Fibroblast of lung (primary cell): ENCODE data around the gene MIOX. TPM values are rescaled to one million over a fixed set of nuclear protein-coding genes. Genes with fewer than 3 reads are reported as not detected.

Source experiments
- DNase-seq, 2 donors: peaks; one replicate each; pipeline versions ENCODE4 v3.0.0 to v3.0.0-alpha.2; 2010; ENCODE audit warnings: low read depth in 2 of 2
- H2AFZ ChIP-seq: 2 replicates; pipeline ENCODE4 v1.5.1; 2012; ENCODE audit warnings: low read length, control low read depth, inconsistent platforms
- H3K27ac ChIP-seq: 2 replicates; pipeline ENCODE4 v1.5.1; 2011; ENCODE audit warnings: low read length, control low read depth; ENCODE audit not compliant: insufficient read depth
- H3K27me3 ChIP-seq: 2 replicates; pipeline ENCODE4 v1.5.1; 2011; ENCODE audit warnings: mild to moderate bottlenecking, low read length; ENCODE audit not compliant: control insufficient read depth, insufficient read depth
- H3K36me3 ChIP-seq: 2 replicates; pipeline ENCODE4 v1.5.1; 2011; ENCODE audit warnings: low read length; ENCODE audit not compliant: control insufficient read depth, insufficient read depth
- H3K4me1 ChIP-seq: 2 replicates; pipeline ENCODE4 v1.5.1; 2011; ENCODE audit warnings: low read length; ENCODE audit not compliant: control insufficient read depth, insufficient read depth; ENCODE audit errors: extremely low read depth
- H3K4me2 ChIP-seq: 2 replicates; pipeline ENCODE4 v1.5.1; 2011; ENCODE audit warnings: low read length, control low read depth; ENCODE audit not compliant: insufficient read depth; ENCODE audit errors: extremely low read depth
- H3K4me3 ChIP-seq, 4 experiments: fragments of 200-600 bp in 1 of 4; sonication (generic) in 1 of 4; replicated peaks in 1 of 4; 2 replicates each; pipeline ENCODE4 v1.5.1; 2011 to 2016; ENCODE audit warnings: low read length in 4 of 4, low read depth in 3 of 4, mild to moderate bottlenecking in 3 of 4, control low read depth in 2 of 4, inconsistent platforms in 1 of 4, mixed read lengths in 1 of 4; ENCODE audit not compliant: insufficient read depth in 1 of 4; ENCODE audit errors: control extremely low read depth in 1 of 4
- H3K79me2 ChIP-seq: 2 replicates; pipeline ENCODE4 v1.5.1; 2012; ENCODE audit warnings: mild to moderate bottlenecking, low read length, inconsistent platforms; ENCODE audit not compliant: control insufficient read depth, insufficient read depth
- H3K9ac ChIP-seq: 2 replicates; pipeline ENCODE4 v1.5.1; 2011; ENCODE audit warnings: mild to moderate bottlenecking, low read length, control low read depth; ENCODE audit not compliant: insufficient read depth
- H3K9me3 ChIP-seq: 2 replicates; pipeline ENCODE4 v1.5.1; 2012; ENCODE audit warnings: low read depth, low read length; ENCODE audit not compliant: control insufficient read depth, insufficient read depth
- H4K20me1 ChIP-seq: 2 replicates; pipeline ENCODE4 v1.5.1; 2011; ENCODE audit warnings: low read length; ENCODE audit not compliant: control insufficient read depth, insufficient read depth; ENCODE audit errors: extremely low read depth
- EZH2 ChIP-seq: IDR thresholded peaks from 2 replicates; pipeline ENCODE4 v1.5.1; 2012; ENCODE audit warnings: low read length, control low read depth, mild to moderate bottlenecking; ENCODE audit errors: missing control alignments
- polyA plus RNA-seq, 2 donors: library from polyadenylated mRNA; depleted of rRNA in 1 of 2; stranded (reverse) in 1 of 2; unstranded in 1 of 2; fragments of >200 nt; gene quantifications; 2 replicates each; pipeline ENCODE4 v1.2.1, GENCODE V29; 2011 to 2012; ENCODE audit warnings: missing spikeins in 1 of 2
- total RNA-seq: library from RNA; depleted of rRNA; stranded (reverse); fragments of >200 nt; gene quantifications from 2 replicates; pipeline ENCODE4 v1.2.1, GENCODE V29; 2014
- TF ChIP-seq, protein P1 (sequence below), 2 donors: IDR thresholded peaks in 1 of 2; conservative IDR thresholded peaks in 1 of 2; 1 replicate in 1 of 2; 2 replicates in 1 of 2; pipeline ENCODE4 v1.5.1; 2011 to 2012; ENCODE audit warnings: low read length in 2 of 2, control low read depth in 1 of 2, inconsistent platforms in 1 of 2, low read depth in 1 of 2, mild to moderate bottlenecking in 1 of 2

MIOX gene
- total and polyA plus RNA-seq, 2 donors (not counting 1 experiment from before 2014, with no cell fraction given), result 0.06 to 0.17 TPM

DNA sequence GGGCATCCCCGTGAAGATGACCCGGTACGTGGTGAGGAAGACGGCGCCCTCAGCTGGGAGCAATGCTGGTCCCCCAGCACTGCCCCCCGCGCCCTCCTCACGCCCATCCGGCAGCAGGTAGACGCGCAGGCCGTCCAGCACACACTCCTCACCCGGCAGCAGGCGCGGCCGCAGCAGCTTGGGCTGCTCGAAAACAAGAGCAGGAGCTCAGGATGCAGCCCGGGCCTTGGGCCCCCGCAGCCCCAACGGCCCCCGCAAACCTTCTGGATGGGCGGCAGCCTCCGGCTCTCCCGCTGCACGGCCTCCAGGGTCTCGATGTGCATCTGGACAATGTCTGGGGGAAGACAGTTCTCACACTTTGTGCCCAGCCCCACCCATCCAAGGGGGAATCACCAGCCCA, 25.1 kb upstream of the MIOX start:
- TF ChIP-seq, protein P1, sequence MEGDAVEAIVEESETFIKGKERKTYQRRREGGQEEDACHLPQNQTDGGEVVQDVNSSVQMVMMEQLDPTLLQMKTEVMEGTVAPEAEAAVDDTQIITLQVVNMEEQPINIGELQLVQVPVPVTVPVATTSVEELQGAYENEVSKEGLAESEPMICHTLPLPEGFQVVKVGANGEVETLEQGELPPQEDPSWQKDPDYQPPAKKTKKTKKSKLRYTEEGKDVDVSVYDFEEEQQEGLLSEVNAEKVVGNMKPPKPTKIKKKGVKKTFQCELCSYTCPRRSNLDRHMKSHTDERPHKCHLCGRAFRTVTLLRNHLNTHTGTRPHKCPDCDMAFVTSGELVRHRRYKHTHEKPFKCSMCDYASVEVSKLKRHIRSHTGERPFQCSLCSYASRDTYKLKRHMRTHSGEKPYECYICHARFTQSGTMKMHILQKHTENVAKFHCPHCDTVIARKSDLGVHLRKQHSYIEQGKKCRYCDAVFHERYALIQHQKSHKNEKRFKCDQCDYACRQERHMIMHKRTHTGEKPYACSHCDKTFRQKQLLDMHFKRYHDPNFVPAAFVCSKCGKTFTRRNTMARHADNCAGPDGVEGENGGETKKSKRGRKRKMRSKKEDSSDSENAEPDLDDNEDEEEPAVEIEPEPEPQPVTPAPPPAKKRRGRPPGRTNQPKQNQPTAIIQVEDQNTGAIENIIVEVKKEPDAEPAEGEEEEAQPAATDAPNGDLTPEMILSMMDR (conservative IDR thresholded peaks at IDR 0.05 in 1 of 2, IDR thresholded peaks at IDR 0.05 in 1 of 2; ENCODE audit: low read depth in 1 of 2, low read length in 2 of 2), result no peak
- no peak for TF ChIP-seq EZH2
- Histone ChIP-seq H4K20me1 (no peaks in the 10 kb centered on the region), H3K27me3 (no peaks in the 10 kb centered on the region), H3K36me3 (peaks cover 40% of the 10 kb centered on the region), H3K79me2 (no peaks in the 10 kb centered on the region), H3K9ac (no peak overlapping the region), H2AFZ (no peak overlapping the region), H3K4me2 (no peak overlapping the region), H3K4me1 (no peaks in the 10 kb centered on the region), H3K4me3 (no peak overlapping the region), H3K9me3 (no peaks in the 10 kb centered on the region), H3K27ac (no peak overlapping the region)
- DNase-seq, result no peak

DNA sequence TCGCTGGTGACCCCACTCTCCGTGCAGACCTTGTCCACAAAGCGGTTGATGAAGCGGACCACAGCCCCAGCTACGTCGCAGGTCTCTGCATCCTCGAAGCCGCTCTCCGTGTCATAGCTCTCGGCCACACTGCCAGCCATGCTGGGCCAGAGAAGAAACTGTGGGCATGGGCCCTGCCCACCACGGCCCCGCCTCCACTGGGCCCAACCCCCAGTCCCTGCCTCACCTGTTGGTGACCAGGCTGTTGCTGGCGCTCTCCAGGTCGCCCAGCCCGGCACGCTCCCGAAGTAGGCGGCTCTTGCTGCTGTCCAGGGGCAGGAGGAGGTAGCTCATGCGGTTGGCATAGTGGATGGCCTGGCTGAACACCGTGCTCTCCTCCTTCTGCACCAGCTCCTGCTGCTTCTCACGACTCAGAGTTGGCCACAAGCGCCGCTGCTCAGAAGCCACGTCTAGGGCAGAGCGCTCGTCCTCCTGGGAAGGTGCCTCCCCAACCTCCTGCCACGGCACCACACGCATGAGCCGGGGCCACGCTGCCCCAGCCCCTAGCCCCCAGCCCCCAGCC, 24.6 kb upstream of the MIOX start:
- TF ChIP-seq, protein P1 (conservative IDR thresholded peaks at IDR 0.05 in 1 of 2, IDR thresholded peaks at IDR 0.05 in 1 of 2; ENCODE audit: low read depth in 1 of 2, low read length in 2 of 2), result no peak
- TF ChIP-seq EZH2, result no peak
- H3K36me3 ChIP-seq, result peaks cover 44% of the 10 kb centered on the region
- no peak overlapping the region for H3K27ac ChIP-seq
- no peaks in the 10 kb centered on the region for H4K20me1 ChIP-seq
- no peak overlapping the region for H3K4me3 ChIP-seq
- H3K9me3 ChIP-seq, result no peaks in the 10 kb centered on the region
- no peak overlapping the region for H3K4me2 ChIP-seq
- H3K79me2 ChIP-seq, result no peaks in the 10 kb centered on the region
- H3K9ac ChIP-seq, result no peak overlapping the region
- H2AFZ ChIP-seq, result no peak overlapping the region
- H3K27me3 ChIP-seq, result no peaks in the 10 kb centered on the region
- no peak for DNase-seq
- no peaks in the 10 kb centered on the region for H3K4me1 ChIP-seq

DNA sequence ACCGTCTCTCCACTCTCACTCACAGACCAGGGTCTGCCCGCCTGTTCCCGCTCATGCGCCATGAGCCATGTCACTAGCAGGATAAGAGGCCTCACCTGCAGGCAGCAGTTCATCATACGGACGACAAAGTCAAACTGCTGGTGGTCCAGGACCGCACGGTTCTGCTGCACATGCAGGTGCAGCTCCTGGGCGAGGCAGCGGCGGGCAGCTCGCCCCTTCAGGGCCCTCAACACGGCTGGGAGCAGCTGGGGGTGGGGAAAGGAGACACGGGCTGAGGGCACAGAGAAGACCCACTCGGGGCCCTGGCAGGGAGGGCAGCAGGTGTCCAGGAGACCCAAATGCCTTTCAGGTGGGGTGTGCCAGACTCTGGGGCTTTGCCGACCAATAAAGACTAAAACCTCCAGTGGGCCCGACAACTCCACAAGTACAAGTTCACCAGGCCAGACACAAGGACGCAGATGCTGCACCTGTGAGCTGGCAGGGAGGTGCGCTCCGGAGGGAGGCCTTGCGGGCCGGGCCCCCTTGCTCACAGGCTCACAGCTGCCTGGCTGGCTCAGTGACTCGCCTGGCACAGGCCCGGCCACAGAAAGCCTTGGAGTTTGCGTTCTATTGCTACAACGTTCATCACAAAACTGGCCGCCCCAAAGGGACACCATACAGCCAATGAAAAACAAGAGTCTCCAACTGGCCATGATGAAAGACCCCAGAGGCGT, 23.3 kb upstream of the MIOX start:
- H3K27me3 ChIP-seq, result no peaks in the 10 kb centered on the region
- no peak for TF ChIP-seq EZH2
- TF ChIP-seq, protein P1 (conservative IDR thresholded peaks at IDR 0.05 in 1 of 2, IDR thresholded peaks at IDR 0.05 in 1 of 2; ENCODE audit: low read depth in 1 of 2, low read length in 2 of 2), result no peak
- no peaks in the 10 kb centered on the region for H3K79me2 ChIP-seq
- H3K27ac ChIP-seq, result no peak overlapping the region
- H3K36me3 ChIP-seq, result peaks cover 44% of the 10 kb centered on the region
- no peak for DNase-seq
- no peak overlapping the region for H3K4me3 ChIP-seq
- H3K4me2 ChIP-seq, result no peak overlapping the region
- no peaks in the 10 kb centered on the region for H4K20me1 ChIP-seq
- no peak overlapping the region for H3K9ac ChIP-seq
- no peak overlapping the region for H2AFZ ChIP-seq
- no peaks in the 10 kb centered on the region for H3K9me3 ChIP-seq
- no peaks in the 10 kb centered on the region for H3K4me1 ChIP-seq
